GM13976 (cell line): Measurements from ENCODE around the gene PTTG1IP.

Experiments used
- DNase-seq: peaks from one replicate; pipeline ENCODE4 v3.0.0; 2012; ENCODE audit warnings: low spot score
- in situ Hi-C: fragments of 300-500 bp; cut with MboI; formaldehyde crosslinking; loops from one replicate; pipeline ENCODE4 v1.12.0; 2022; ENCODE audit warnings: low sequenced_read_pairs, mixed read lengths, inconsistent platforms; ENCODE audit not compliant: unreplicated experiment
- TF ChIP-seq, protein P1 (sequence below): IDR thresholded peaks from 2 replicates; pipeline ENCODE4 v1.5.1; 2012; ENCODE audit warnings: borderline replicate concordance, mild to moderate bottlenecking; ENCODE audit not compliant: insufficient read depth; ENCODE audit errors: extremely low read depth, missing control alignments, control extremely low read depth

Gene PTTG1IP

DNA sequence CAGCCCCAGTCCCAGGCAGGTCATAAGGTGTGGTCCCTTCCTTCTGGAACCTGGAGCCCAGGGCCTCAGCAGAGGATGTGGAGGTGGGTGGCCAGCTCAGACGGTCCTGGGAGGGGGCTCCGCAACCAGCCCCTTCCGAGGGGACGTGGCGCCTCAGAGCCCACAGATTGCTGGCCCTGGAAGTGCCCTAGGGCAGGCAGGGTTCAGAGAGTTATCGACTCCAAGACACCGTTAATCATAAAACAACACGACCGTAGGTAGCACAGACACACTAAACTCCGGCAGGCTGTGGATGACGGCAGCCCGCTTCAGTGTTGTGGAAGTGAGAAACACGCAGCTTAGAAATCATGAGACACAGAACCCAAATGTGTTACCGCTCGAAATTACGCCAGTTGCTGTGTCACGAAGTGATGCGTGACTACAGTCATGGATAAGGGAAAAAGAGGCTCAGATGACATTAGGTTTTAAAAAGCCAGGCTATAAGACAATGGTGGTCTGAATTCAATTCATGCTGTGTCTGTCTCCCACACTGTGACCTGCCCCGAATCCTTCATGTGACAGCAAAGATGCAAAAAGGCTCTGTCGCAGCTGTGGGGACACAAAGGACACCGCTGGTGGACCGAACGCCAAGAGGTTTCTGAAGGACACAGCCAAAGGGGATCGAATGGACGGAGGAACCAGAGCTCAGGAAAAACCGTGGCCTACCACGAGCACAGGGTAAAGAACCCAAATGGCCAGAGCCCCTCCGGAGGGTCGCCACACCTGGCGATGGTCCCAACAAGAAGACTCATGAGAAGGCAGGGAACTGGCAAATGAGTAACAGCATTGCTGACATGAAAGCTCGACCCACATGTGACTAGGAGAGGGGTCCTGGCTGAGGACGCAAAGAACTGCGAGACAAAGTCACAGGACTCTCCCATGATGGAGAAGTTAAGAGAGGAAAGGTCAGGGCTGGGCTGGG is 53.9 kb downstream of the PTTG1IP start:
- TF ChIP-seq, protein P1, sequence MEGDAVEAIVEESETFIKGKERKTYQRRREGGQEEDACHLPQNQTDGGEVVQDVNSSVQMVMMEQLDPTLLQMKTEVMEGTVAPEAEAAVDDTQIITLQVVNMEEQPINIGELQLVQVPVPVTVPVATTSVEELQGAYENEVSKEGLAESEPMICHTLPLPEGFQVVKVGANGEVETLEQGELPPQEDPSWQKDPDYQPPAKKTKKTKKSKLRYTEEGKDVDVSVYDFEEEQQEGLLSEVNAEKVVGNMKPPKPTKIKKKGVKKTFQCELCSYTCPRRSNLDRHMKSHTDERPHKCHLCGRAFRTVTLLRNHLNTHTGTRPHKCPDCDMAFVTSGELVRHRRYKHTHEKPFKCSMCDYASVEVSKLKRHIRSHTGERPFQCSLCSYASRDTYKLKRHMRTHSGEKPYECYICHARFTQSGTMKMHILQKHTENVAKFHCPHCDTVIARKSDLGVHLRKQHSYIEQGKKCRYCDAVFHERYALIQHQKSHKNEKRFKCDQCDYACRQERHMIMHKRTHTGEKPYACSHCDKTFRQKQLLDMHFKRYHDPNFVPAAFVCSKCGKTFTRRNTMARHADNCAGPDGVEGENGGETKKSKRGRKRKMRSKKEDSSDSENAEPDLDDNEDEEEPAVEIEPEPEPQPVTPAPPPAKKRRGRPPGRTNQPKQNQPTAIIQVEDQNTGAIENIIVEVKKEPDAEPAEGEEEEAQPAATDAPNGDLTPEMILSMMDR: no peak

DNA sequence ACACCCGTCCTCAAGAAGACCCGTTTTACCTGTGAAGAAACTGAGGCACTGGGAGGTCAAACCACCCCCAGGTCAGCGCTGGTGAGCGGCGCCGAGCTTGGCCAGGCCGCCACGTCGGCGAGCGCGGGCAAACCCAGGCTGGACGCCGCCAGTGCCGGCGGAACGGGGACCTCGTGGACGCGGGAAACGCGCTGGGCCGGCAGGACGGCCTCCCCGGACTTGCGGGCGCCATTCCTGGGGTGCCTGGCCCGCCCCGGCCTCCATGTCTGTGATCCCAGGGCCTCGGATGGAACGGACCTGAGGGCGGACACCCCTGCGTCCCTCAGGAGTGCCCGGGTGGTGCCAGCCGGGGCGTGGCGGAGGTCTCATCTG is 54.9 kb downstream of the PTTG1IP start:
- TF ChIP-seq, protein P1: no peak
- in situ Hi-C loops: no loop called here
- DNase-seq: no peak

More for the DNA sequence above, 53.9 kb downstream of the PTTG1IP start:
- in situ Hi-C loops: no loop called here
- DNase-seq: no peak

DNA sequence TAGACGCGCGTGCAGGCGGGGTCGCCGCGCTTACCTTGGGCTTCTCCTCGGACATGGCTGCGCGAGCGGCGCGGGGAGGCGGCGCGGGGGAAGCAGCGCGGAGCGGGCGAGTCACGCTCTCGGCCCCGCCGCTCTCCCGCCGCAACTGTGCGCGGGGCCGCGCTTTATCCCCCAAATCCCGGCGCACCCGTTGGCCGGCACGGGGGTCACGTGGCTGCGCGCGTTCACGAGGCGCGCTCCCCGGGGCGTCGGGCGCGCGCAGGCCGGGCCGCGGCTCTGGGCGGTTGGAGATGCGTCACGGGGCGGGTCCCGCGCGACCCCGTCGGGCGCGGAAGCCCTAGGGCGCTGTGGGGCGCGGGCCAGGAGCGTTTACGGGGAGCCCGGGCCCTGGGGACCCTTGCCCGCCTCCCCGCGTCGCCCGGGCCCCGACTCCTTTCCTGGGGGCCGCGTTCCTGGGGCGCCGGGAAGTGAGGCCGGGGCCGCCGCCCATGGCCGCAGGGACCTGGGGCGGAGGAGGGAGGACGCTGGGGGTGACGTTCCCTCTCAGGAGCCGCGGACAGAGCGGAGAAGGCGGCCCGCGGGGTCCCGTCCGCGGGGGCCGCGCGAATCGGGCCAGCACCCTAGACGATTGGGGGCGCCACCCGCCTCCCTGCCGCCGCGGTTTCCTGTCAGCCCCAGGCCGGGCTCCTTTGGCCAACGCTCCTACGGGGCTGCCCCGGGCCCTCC is 55.4 kb downstream of the PTTG1IP start, which contains the start of gene SUMO3:
Gene SUMO3 (minus strand): TSS at position 149 of the 726 bp plus-strand sequence. CDS start 94 bp downstream, at position 55.
- in situ Hi-C loops: no loop called here
- TF ChIP-seq, protein P1: no peak
- DNase-seq: peak; percentile 94

DNA sequence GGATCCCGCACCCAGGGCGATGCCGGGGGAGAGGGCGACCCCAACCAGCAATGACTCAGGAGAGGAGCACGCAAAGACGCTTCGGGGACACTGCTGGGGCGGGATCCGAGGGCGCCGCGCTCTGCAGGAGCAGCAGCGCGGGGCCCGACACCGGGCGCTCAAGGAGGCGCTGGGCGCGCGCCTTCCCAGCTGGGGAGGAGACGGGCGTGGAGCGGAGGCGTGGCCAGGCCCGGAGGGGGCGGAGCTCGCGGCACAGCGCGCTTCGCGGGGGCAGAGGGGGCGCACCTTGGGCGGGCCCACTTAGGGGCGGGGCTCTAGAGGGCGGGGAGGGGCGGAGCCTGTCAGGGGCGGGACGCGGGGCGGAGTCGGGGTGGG is 56.0 kb downstream of the PTTG1IP start:
- DNase-seq: peak; percentile 99

DNA sequence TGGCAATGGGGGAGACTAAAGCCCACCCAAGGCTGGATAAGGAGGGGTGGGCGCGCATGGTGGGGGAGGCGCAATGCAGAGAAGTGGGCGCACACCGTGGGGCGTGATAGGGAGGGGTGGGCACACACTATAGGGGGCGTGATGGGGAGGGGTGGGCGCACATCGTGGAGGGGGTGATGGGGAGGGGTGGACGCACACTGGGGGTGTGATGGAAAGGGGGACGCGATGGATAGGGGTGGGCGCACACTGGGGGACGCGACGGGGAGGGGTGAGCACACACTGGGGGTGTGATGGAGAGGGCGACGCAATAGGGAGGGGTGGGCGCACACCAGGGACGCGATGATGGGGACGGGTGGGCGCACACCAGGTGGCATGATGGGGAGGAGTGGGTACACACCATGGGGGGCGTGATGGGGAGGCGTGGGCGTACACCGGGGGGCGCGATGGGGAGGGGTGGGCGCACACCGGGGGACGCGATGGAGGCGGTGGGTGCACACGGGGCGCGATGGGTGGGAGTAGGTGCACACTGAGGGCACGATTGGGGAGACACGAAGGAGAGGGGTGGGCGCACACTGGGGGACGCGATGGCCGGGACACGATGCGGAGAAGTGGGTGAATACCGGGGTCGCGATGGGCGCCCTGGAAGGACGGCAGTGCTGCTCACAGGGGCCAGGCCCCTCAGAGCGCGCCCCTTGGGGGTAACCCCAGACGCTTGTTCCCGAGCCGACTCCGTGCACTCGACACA is 56.6 kb downstream of the PTTG1IP start:
- TF ChIP-seq, protein P1: no peak
- in situ Hi-C loops: no loop called here
- DNase-seq: no peak

More for the DNA sequence above, 56.0 kb downstream of the PTTG1IP start:
- in situ Hi-C loops: no loop called here
- TF ChIP-seq, protein P1: no peak

DNA sequence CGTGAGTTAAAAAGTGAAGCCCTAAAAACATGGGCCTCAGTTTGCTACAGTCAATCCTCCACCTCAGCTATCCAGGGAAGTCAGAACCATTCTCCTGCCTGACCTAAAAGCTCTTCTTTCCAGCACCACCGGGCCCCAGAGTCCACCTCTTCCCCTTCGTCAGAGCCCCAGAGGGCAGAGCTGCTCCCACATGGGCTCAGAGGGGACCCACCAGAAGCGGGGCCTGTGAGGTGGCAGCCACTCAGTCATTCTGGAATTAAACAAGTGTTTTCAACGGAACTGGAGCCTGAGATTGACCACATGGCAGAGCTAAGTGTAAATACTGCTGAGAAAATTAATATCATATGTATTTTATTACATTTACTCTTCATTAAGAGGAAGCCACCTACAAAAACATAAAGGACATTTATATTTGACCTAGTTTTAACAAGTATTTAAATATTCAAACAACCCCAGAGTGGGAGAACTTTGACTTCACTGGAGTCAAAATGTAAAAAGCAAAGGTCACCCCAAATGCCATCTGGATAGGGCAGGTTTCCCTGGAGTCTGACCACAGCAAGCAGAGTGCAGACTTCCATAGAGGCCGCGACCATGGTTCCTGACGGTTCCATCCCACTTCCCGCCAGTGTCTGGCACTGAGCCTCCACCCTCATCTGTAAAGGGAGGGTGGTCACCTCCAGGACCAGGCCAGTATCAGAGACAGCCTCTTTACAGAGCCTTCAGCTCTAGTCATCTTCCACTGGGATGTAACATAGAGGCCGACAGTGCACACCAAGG is 57.5 kb downstream of the PTTG1IP start:
- in situ Hi-C loops: no loop called here
- TF ChIP-seq, protein P1: no peak
- no peak for DNase-seq
